Stimulated activated naive CD4-positive, alpha-beta T cell (primary cell): ENCODE measurements around the gene CEP164.
"Not testable (repeated sequence)": the region's sequence is repeated elsewhere in the genome, so short reads cannot be mapped to it uniquely, and the experiment has no call there.

ENCODE experiments used
- DNase-seq, 6 experiments: peaks; one replicate each; lab custom pipeline; 2025; lab: John Stamatoyannopoulos, UW

Gene CEP164

DNA sequence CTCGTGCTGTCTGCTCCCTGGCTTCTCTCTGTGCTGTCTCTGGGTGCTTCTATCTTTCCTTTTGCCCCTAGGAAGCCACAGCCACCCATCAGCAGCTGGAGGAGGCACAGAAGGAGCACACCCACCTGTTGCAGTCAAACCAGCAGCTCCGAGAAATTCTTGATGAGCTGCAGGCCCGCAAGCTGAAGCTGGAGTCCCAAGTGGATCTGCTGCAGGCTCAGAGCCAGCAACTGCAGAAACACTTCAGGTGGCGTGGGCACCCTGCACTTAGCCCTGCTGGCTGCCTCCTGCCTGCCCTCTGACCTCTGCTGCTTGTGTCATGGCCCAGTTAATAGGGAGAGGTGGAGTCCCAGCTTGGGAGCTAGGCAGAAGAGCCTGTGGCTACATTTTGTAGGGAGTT, 67.8 kb downstream of the CEP164 start:
- no peak for DNase-seq

DNA sequence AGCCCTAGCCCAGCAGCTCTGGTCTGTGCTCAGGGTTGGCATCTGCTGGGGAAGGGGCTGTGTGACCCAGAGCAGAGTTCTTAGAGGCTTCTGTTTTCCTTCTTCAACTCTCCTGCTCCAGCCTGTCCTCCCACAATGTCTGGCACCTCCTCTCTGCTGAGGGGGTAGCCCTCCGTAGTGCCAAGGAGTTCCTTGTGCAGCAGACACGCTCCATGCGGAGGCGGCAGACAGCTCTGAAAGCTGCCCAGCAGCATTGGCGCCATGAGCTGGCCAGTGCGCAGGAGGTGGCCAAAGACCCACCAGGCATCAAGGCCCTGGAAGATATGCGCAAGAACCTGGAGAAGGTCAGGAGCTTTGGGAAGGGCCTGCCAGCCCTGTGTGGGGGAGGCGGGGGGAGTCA, 69.3 kb downstream of the CEP164 start:
- DNase-seq = no peak

DNA sequence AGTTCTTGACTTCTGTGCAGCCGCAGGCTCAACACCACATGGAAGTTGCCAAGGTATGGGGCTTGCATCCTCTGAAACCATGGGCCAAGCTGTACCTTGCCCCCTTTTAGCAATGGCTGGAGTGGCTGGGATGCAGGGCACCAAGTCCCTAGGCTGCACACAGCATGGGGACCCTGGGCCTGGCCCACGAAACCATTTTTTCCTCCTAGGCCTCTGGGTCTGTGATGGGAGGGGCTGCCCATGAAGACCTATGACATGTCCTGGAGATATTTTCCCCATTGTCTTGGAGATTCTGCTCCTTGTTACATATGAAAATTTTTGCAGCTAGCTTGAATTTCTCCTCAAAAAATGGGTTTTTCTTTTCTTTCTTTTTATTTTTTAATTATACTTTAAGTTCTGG, 71.0 kb downstream of the CEP164 start:
- DNase-seq = not testable (repeated sequence)

DNA sequence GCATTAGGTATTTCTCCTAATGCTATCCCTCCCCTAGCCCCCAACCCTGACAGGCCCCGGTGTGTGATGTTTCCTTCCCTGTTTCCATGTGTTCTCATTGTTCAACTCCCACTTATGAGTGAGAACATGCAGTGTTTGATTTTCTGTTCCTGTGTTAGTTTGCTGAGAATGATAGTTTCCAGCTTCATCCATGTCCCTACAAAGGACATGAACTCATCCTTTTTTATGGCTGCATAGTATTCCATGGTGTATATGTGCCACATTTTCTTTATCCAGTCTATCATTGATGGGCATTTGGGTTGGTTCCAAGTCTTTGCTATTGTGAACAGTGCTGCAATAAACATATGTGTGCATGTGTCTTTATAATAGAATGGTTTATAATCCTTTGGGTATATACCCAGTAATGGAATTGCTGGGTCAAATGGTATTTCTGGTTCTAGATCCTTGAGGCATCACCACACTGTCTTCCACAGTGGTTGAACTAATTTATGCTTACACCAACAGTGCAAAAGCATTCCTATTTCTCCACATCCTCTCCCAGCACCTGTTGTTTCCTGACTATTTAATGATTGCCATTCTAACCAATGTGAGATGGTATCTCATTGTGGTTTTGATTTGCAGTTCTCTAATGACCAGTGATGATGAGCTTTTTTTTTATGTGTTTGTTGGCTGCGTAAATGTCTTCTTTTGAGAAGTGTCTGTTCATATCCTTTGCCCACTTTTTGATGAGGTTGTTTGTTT, 71.6 kb downstream of the CEP164 start:
- not testable (repeated sequence) for DNase-seq

DNA sequence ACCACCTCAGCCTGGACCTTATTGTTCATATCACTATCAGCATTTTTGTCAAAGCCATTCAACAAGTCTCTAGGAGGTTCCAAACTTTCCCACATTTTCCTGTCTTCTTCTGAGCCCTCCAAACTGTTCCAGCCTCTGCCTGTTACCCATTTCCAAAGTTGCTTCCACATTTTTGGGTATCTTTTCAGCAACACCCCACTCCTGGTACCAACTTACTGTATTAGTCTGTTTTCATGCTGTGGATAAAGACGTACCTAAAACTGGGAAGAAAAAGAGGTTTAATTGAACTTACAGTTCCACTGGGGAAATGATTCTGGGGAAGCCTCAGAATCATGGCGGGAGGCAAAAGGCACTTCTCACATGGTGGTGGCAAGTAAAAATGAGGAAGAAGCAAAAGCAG, 78.2 kb downstream of the CEP164 start:
- DNase-seq = not testable (repeated sequence)

DNA sequence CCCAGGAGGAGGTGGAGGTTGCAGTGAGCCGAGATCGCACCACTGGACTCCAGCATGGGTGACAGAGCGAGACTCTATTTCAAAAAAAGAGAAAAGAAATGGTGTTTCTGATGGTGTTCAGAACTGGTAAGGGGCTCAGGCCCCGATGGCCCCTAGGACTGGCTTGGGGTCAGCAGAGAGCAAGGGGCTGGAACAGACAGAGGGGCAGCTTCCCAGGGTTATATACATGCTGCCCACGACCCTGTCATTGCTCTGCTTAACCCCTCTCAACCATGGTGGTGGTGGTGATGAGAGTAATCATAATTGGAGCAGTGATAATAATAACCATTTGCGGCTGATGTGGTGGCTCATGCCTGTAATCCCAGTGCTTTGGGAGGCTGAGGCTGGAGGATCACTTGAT, 79.4 kb downstream of the CEP164 start:
- DNase-seq = no peak

DNA sequence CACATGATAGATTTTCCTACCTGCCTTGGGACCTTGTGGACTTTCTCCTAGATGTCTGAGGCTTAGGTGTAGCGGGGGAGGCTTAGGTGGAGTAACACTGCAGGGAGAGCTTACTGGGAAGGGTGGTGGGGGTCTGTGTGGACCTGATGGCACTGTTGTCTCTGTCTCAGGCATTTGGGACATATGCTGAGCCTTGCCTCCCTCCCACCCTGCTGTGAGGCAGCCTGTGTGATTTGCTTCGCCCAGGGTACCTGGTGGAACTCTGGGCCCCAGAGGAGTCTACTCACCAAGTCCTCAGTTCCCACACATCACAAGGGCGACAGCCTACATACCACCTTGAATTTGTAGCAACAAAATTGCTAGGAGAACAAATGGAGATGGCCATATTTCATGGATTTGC, 80.7 kb downstream of the CEP164 start:
- DNase-seq = no peak

DNA sequence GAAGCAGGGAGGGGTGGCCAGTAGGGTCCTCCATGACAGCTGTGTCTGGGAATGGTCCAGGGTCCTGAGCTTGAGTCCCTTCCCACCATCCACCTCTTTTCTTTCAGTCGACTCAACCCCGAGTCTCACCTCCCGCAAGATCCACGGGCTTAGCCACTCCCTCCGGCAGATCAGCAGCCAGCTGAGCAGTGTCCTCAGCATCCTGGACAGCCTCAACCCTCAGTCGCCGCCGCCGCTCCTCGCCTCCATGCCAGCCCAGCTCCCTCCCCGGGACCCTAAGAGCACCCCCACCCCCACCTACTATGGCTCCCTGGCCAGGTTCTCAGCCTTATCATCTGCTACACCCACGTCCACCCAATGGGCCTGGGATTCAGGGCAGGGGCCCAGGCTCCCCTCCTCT, 81.9 kb downstream of the CEP164 start:
- no peak for DNase-seq

DNA sequence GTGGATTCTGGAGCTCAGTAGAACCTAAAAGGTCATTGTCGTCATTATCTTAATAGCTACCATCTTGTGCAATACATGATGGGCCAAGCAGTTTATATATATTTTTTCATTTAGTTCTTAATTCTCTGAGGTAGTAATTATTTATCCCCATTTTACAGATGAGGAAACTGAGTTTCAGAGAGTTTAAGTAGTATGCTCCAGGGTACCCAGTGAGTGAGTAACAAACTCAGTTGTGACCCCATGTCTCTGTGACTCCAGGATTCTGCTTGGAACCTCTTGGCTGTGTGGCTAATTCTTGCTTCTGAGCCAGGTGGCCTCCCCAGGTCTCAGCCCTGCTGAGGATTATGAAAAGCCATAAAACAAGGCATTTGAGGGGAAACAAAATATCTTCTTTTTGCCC, 82.6 kb downstream of the CEP164 start:
- no peak for DNase-seq

DNA sequence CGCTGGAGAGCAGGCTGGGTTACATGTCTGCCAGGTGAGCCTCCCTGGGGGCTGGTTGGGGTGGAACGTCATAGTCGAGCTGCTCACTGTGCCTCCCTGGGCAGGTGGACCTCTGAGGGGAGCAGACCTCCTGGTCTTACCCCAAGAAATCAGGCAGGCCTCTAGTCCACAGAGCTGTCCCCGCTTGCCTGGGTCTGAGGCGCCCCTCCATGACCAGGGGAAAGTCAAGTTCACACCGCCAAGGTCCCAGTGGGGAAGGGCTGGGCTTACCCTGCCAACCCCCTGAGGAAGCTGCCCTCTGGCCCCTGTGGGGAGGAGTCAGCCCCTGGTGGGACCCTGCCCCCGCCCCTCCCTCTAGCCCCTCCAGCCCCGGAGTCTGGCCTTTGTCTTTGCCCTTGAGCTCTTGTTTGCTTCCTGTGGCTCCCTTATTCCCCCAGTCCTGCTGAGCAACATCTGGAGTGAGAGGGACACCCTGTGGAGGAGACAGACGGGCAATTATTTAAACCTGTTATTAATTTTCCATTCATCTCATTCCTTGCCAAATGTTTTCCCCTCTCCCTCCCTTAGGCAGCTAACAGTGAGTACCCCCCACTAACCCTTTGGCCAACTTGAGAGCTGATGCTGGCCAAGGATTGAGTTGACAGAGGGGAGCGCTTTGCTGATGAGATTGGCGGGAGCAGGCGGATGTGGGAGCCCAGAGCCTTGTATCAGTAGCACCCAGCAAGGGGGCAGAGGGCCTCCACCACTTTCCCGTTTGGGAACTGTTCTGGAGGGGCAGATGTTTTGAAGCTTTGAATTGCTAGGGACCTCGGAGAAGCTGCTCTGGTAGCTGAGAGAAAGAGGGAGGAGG, 83.4 kb downstream of the CEP164 start:
- no peak for DNase-seq

DNA sequence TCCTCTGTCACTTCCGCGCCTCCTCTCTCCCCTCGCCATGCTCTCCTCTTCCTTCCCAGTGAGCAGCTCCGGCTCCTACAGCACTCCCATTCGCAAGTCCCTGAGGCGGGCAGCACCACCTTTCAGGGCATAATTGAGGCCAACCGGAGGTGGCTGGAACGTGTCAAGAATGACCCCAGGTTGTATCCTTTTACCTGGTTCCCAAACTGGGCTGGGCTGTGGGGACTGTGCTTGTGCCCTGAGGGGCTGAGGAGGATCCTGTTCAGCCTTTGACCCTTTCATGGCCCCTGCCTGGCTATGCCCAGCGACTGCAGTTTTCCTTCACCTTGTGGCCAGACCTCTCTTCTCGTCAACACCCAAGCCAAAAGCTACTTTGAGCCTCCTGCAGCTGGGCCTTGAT, 84.1 kb downstream of the CEP164 start:
- no peak for DNase-seq

DNA sequence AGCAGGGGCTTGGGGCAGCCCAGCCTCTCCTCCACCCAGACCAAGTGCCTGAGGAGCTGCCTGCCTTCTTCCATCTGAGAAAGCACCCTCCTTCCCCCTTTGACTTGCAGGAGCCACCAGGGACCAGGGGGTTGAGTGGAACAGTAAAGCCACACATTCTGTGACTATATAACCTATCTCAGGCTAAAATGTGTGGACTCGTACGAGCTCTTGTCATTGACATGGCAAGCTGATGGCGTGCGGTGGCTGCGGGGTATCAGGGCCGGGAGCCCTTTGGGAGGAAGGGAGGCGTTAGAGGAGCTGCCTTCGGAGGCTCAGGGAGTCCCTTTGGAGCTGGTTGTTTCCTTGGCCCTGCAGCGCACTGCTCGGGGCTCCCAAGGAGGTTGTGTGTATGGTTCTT, 84.5 kb downstream of the CEP164 start:
- no peak for DNase-seq

DNA sequence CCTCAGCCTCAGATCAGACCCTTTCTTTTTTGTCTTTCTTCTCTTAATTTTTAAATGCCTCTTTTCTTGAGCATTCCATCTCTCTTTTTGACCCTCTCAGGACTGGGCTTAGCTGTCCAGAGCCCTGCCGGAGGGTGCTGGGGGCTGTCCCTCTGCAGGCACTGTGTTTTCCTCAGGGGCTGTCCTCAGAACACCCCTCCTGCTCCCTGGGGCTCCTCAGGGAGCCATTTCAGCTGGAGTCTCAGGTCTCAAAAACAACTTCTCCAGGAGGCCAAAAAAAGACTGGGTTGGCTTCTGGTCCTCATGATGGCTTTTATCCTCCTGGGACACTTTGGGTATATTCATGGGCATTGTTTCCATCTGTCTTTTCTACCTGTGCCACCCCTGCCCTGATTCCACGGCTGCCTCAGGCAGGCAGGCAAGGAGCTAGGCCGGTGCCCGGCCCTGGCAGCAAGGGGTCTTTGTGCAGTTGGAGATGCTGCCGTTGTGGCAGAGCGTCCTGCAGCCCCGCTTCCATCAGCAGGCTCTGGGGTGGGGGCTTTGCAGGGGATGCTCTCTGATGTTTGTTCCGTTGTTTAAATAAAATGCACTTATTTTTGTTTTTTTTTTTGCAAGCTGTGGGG, 85.1 kb downstream of the CEP164 start:
- no peak for DNase-seq

DNA sequence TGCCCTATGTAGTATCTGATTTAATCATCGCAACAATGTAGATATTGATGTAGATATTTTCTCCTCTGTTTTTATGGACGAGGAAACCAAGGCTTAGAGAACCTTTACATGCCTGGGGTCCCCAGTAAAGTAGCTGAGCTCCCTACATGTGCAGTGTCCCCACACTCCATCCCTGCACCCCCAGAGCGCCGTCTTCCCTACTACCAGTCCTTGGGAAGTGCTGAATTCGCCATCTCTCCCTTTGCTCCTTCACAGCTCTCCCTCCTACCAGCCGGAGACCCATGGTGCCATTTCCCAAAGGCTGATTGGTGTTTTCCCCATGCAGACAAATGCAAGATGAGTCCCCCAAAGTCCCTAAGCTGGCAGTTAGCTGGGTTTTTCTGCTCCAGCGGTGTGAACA, 86.0 kb downstream of the CEP164 start:
- DNase-seq = no peak

DNA sequence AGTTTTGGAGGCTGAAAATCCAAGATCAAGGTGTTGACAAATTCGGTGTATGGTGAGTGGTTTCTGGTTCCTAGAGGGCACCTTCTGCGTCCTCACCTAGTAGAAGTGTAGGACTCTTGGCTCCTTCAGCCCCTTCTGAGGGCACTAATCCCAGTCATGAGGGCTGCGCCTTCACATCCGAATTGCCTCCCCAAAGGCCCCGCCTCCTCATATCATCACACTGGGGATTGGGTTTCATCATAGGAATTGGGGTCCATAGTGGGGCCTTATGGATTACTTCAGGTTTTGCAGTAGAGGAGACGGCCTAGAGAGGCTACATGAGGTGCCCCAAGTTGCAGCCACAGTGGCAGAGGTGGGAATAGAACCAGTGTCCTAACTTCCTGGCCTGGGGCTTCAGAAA, 87.1 kb downstream of the CEP164 start:
- no peak for DNase-seq

DNA sequence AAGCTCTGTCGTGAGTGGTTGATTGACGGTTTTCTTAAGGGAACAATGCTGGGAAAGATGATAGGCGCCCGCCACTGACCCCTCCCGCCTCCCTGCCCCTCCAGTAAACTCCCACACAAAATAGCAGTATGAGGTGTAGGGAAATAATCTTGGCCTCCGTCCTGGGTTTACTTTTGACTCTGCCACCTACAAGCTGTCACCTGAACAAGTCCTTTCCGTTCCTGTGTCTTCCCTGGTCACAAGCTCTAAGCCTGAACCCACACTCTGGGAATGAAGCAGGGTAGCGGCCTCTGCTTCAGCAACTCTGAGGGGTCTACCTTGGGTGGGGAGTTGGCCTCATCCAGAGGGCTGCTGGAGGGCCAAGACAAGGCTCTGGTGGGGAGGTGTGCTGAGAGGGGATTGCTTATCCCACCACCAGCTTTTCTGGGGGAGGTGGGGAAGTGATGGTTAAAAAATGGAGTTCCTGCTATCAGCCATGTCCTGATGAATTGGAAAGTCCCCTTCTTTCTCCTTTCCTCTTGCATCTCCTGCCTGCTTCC, 87.8 kb downstream of the CEP164 start:
- DNase-seq = no peak

DNA sequence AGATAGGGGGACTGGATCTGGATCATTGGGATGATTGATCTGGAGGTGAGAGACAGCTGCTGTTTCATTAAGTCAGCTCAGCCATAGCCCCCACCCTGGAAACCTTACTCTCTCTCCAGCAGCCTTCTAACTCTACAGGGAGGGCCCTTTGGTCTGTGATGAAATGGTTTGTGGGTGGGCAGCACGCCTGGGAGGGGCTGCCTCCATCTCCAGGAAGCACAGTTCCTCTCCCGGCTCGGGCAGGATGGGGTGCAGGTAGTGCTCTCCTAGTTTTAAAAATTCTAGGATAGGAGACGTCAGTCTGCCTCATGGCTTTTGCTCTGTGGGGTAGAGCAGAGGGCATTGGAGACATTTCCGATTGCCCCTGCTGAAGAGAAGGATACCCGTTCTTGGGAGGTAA, 89.7 kb downstream of the CEP164 start:
- no peak for DNase-seq

DNA sequence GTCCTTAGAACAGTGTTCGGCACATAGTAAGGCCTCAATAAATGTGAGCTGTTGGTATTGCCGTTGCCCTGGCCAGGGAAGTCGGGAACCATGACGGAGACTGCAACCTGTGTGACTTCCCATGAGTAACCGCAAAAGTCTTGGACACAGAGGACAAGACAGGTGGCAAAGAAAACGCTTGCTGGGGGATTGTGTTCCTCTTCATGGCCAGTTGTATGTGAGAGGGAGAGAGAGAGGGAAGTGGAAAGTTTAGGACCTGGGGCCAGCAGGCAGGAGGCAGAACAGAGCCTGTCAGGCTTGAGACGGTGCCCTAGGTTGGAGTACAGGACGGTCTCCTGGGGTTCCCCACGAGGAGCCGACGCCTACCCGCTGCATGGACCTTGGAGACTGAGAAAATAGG, 90.2 kb downstream of the CEP164 start:
- DNase-seq = no peak

DNA sequence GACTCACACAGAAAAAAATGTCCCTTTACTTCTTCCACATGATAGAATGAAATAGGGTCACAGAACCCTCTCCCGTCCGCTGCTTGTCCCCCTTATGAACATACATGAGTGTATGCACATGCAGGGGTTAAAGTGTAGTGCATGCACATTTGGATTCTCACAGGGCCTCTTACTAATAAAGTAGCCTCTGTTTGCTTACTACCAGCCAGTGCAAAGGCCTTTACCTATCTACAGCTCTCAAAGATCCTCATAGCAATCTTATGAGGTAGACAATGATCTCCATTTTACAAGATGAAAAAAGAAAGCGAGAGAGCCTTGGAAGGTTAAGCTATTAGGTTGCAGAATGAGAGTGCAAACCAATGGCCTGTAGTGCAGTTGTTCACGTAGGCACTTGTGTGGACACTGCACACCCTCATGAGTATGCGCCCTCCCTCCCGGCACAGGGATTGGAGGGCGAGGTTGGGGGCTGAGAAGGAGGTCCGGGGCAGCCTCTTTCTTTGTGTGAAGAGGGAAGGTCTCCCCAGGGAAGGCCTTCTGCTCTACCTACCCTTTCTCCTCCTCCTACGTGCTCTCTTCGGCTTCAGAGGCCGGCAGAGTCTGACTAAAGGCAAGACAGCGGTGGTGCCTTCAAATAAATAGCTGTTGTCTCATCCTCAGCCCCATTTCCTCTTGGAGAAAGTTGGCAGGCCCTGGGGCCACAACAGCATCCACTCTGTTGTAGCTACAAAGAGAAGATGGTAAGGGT, 91.3 kb downstream of the CEP164 start:
- DNase-seq = no peak

DNA sequence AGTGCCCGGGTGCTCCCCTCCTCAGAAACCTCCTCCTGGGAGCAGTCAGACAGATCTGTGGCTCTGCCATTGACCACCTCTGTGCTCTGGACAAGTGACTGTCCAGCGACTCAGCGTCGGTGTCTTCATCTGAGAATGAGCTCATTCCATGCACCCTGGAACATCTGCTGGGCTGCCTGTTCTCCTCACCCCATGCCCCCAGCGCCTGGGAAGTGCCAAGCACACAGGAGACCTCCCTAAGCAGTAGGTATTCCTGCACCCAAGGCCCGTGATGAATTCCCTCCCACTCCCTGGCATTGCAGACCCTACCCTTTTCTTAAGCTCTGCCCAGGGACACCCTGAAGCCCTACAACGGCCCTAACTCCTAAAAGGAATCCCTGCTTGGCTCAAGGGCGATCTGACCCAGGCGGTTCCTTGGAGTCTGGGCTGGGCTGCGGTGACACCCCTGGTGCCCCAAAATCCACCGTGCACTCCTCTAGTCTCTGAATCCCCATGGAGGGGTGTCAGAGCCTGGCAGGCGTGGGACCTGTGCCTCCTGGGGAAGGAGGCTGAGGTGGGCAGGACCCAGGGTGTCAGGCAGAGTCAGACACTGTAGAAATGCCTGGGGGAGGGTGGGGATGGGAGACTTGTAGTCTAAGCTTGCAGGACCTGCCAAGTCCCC, 92.0 kb downstream of the CEP164 start:
- no peak for DNase-seq

DNA sequence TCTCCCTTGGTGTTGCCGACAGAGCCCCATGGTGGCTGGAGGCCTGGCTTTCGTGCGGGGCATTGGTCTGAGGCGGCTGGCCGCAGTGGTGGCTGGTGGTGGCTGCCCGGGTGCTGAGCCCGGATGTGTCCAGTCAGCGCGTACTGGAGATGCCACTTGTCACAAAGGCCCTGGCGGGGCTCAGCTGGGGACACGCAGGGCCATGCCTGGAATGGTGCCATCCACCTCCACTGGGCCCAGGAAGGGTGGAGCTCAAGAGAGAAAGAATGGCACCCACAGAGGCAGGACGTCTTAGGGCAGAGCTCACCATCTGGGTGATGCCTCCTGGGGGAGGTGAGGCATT, 92.5 kb downstream of the CEP164 start:
- no peak for DNase-seq

DNA sequence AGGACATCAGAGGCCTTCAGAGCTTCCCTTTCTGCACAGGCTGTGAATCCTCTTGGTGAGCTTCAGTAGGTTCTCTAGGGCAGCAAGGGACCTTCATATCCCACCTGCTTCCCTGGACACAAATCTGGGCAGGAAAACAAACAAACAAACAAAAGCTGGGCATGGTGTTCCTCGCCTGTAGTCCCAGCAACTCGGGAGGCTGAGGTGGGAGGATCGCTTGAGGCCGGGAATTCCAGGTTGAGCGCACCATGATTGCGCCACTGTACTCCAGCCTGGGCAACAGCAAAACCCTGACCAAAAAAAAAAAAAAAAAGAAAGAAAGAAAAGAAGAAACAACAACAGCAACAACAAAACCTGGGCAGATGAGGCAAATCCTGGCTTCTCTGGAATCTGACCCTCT, 92.9 kb downstream of the CEP164 start:
- DNase-seq = no peak
